Measurements from ENCODE around the gene LPP. TPM values are rescaled to one million over a fixed set of nuclear protein-coding genes. Genes with fewer than 3 reads are reported as not detected.

Gene LPP
- polyA plus RNA-seq, 3 donors = 14.1 to 23.2 (median 15.3) TPM

DNA sequence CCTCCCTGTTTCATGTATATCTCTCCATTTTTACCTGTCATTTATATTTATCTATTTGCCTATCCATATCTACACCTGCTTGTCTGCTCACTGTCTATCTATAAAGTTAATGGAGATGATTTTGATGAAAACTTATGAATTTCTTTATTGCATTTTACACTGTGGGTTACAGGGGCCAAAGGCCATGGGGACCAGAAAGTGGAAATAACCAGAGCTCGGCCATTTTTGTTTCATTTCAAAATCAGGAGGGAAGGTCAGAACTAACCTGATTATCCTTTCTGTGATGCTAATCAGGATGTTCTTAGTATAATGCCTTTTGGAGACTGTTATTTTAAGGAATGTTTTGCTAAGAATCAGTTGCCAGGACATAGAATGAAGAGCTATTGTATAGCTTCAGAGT is 147.2 kb downstream of the LPP start:
- Histone ChIP-seq H3K4me2 (replicated peaks; ENCODE audit: extremely low read depth, low read length, poor library complexity, severe bottlenecking) (no peak overlapping the region), H3K9ac (ENCODE audit: insufficient read depth, low read length, poor library complexity, severe bottlenecking) (no peak overlapping the region), H3K27ac (ENCODE audit: low read depth in 1 of 2, low read length in 2 of 2) (no peak overlapping the region), H3K4me1 (ENCODE audit: control insufficient read depth in 1 of 2, insufficient read depth in 2 of 2, low read length in 2 of 2) (peaks cover 34 to 38% of the 10 kb centered on the region in 2 donors), H4K20me1 (ENCODE audit: insufficient read depth, low read length) (no peaks in the 10 kb centered on the region), H3K36me3 (replicated peaks in 1 of 2; ENCODE audit: control insufficient read depth in 1 of 2, insufficient read depth in 2 of 2, low read length in 2 of 2) (no peaks in the 10 kb centered on the region), H3K9me3 (replicated peaks in 1 of 2; ENCODE audit: control insufficient read depth in 1 of 2, insufficient read depth in 1 of 2, low read length in 2 of 2) (no peaks in the 10 kb centered on the region), H3K27me3 (ENCODE audit: control insufficient read depth in 2 of 2, insufficient read depth in 2 of 2, low read length in 2 of 2) (no peaks in the 10 kb centered on the region), H3K79me2 (ENCODE audit: insufficient read depth, low read length) (peaks cover 6% of the 10 kb centered on the region), H3K4me3 (replicated peaks in 1 of 3; ENCODE audit: low read depth in 2 of 3, low read length in 3 of 3) (no peak overlapping the region), H2AFZ (ENCODE audit: insufficient read depth, low read depth, low read length, poor library complexity, severe bottlenecking) (no peak overlapping the region)
- H3K27ac Mint-ChIP-seq = no peak overlapping the region
- 100% methylated on average over 1 of the region's 1 CpG for WGBS (ENCODE audit: insufficient coverage)
- peaks cover 22 to 25% of the 10 kb centered on the region in 2 donors for H3K36me3 Mint-ChIP-seq
- no peaks in the 10 kb centered on the region for H3K9me3 Mint-ChIP-seq
- no peak for DNase-seq
- intact Hi-C loops (cut with micrococcal nuclease) = no loop called here
- no peak overlapping the region for H3K4me3 Mint-ChIP-seq
- TF ChIP-seq, protein P1, sequence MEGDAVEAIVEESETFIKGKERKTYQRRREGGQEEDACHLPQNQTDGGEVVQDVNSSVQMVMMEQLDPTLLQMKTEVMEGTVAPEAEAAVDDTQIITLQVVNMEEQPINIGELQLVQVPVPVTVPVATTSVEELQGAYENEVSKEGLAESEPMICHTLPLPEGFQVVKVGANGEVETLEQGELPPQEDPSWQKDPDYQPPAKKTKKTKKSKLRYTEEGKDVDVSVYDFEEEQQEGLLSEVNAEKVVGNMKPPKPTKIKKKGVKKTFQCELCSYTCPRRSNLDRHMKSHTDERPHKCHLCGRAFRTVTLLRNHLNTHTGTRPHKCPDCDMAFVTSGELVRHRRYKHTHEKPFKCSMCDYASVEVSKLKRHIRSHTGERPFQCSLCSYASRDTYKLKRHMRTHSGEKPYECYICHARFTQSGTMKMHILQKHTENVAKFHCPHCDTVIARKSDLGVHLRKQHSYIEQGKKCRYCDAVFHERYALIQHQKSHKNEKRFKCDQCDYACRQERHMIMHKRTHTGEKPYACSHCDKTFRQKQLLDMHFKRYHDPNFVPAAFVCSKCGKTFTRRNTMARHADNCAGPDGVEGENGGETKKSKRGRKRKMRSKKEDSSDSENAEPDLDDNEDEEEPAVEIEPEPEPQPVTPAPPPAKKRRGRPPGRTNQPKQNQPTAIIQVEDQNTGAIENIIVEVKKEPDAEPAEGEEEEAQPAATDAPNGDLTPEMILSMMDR (IDR thresholded peaks at IDR 0.05) = no peak
- H3K27me3 Mint-ChIP-seq (ENCODE audit: low read depth in 3 of 3) = no peaks in the 10 kb centered on the region
- peaks cover 37% of the 10 kb centered on the region for H3K4me1 Mint-ChIP-seq

DNA sequence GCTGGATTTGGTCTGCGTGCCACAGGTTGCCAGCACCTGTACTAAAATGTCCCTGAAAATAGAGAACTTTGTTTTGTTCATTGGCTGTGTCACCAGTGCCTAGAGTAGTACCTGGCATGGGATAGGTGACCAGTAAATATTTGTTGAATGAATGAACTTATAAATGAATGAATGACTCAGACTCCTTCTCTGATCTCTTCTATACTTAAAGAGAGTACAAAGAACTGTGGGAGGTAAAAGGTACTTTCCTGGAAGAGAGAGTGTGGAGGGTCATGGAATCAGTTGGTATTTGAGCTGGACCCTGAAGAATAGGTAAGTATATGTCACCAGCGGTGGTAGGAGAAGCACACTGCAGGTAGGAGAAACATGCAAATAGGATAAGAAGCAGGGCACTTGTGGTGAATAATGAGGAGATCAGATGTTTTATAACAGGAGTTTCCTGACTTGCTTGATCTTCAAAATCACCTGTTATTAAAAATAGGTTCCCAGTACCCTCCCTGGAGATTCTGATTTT is 149.4 kb downstream of the LPP start:
- Mint-ChIP-seq H3K4me1 (peaks cover 17% of the 10 kb centered on the region), H3K4me3 (no peak overlapping the region), H3K9me3 (no peaks in the 10 kb centered on the region), H3K27me3 (ENCODE audit: low read depth in 3 of 3) (no peaks in the 10 kb centered on the region), H3K36me3 (peaks cover 21 to 25% of the 10 kb centered on the region in 2 donors), H3K27ac (no peak overlapping the region)
- Histone ChIP-seq H3K9me3 (replicated peaks in 1 of 2; ENCODE audit: control insufficient read depth in 1 of 2, insufficient read depth in 1 of 2, low read length in 2 of 2) (no peaks in the 10 kb centered on the region), H2AFZ (ENCODE audit: insufficient read depth, low read depth, low read length, poor library complexity, severe bottlenecking) (no peak overlapping the region), H3K27me3 (ENCODE audit: control insufficient read depth in 2 of 2, insufficient read depth in 2 of 2, low read length in 2 of 2) (no peaks in the 10 kb centered on the region), H3K9ac (ENCODE audit: insufficient read depth, low read length, poor library complexity, severe bottlenecking) (no peak overlapping the region), H3K27ac (ENCODE audit: low read depth in 1 of 2, low read length in 2 of 2) (no peak overlapping the region), H3K79me2 (ENCODE audit: insufficient read depth, low read length) (no peaks in the 10 kb centered on the region), H3K4me3 (replicated peaks in 1 of 3; ENCODE audit: low read depth in 2 of 3, low read length in 3 of 3) (no peak overlapping the region), H4K20me1 (ENCODE audit: insufficient read depth, low read length) (no peaks in the 10 kb centered on the region), H3K4me2 (replicated peaks; ENCODE audit: extremely low read depth, low read length, poor library complexity, severe bottlenecking) (no peak overlapping the region), H3K36me3 (replicated peaks in 1 of 2; ENCODE audit: control insufficient read depth in 1 of 2, insufficient read depth in 2 of 2, low read length in 2 of 2) (no peaks in the 10 kb centered on the region), H3K4me1 (ENCODE audit: control insufficient read depth in 1 of 2, insufficient read depth in 2 of 2, low read length in 2 of 2) (peaks cover 14 to 17% of the 10 kb centered on the region in 2 donors)
- no peak for DNase-seq
- TF ChIP-seq, protein P1 (IDR thresholded peaks at IDR 0.05) = no peak
- intact Hi-C loops (cut with micrococcal nuclease) = no loop called here
- WGBS (ENCODE audit: insufficient coverage) = 100% methylated on average over 1 of the region's 2 CpGs

Measured in CD14-positive monocyte (primary cell).